Sigmoid colon (tissue), 4 donors: Measurements from ENCODE around the gene CTNND2.

Experiments used
- CTCF ChIP-seq, 4 experiments: fragments of 450-650 bp in 3 of 4; fragments of 200-600 bp in 1 of 4; IDR thresholded peaks; one replicate each; pipeline ENCODE4 v1.5.1; 2016 to 2019; ENCODE audit warnings: antibody characterized with exemption in 4 of 4, mild to moderate bottlenecking in 3 of 4, moderate library complexity in 2 of 4
- EP300 ChIP-seq, 4 donors: sonication (generic); formaldehyde crosslinking; IDR thresholded peaks; one replicate each; pipeline ENCODE4 v1.6.1; 2017; ENCODE audit warnings: antibody characterized with exemption in 4 of 4
- POLR2A ChIP-seq, 2 donors: fragments of 450-650 bp; IDR thresholded peaks; one replicate each; pipeline ENCODE4 v1.6.1; 2016; ENCODE audit warnings: antibody characterized with exemption in 2 of 2, mild to moderate bottlenecking in 2 of 2, moderate library complexity in 2 of 2
- POLR2AphosphoS5 ChIP-seq, 4 donors: sonication (generic); formaldehyde crosslinking; IDR thresholded peaks; one replicate each; pipeline ENCODE4 v1.6.1; 2017; ENCODE audit warnings: antibody characterized with exemption in 4 of 4

- TF ChIP-seq POLR2AphosphoS5 (IDR thresholded peaks at IDR 0.05) (no peak), EP300 (IDR thresholded peaks at IDR 0.05) (no peak), CTCF (IDR thresholded peaks at IDR 0.05) (no peak), POLR2A (IDR thresholded peaks at IDR 0.05) (no peak)
These were observed 427.4 kb downstream of the CTNND2 start for GRCh38 chr5:11476866-11477265.
